ENCODE data around the gene CD47.
A peak's percentile ranks its signal among the peaks of the same experiment; 100 is the strongest.

CD47 gene

DNA sequence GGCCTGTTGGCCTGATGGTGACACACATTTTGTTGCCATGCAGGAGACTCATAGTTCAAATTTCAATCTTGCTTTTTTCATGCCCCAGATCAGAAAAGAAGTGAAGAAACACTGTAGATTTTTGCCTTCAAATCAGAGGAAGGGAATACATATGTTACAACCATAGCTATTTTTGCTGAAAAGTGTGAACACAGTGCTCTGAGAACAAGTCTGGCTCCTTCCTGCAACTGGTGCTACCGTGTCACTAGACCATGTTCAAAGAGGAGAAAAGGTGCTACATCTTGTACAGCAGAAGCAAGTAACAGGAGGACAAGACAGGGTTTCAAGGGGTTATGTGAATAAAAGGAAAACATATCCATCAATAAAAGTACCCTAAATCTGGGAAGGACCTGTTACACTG, 44.6 kb downstream of the CD47 start:
- no peak for DNase-seq

DNA sequence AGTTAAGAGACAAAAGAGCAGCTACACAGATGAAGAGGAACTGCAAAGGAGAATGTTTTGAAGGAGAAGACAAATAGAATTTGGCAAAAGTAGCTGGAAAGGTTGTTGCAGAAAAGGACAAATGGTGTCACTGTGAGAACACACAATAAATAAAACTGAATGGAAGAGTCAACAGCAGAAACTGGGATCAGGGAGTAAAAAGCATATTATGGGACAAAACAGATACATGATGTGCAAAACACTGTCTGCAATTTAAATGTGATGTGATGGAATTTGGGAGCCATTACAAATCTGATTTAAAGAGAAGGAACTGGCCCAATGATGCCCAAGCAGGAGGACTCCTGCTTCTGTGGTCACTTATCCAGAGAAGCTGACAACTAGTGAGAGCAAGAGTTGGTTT, 46.1 kb downstream of the CD47 start:
- DNase-seq: no peak

DNA sequence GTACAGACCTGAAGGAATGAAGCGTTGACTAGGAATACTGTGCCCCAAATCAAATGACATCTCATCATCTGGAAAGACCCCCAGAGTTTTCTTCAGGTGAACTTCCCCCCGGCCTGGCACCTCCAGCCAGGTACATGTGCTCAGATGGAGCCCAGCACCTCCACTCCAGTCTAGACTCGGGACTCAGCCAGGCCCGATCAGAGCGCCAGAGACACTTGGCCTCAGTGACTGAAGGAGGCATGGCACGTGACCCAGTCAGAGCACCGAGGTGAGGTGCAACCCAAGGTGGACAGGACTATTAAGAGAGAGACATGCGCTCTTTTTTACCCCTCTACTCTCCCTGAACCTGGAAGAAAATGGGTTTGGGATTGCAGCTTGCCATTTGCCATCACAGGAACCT, 48.5 kb downstream of the CD47 start:
- no peak for DNase-seq

DNA sequence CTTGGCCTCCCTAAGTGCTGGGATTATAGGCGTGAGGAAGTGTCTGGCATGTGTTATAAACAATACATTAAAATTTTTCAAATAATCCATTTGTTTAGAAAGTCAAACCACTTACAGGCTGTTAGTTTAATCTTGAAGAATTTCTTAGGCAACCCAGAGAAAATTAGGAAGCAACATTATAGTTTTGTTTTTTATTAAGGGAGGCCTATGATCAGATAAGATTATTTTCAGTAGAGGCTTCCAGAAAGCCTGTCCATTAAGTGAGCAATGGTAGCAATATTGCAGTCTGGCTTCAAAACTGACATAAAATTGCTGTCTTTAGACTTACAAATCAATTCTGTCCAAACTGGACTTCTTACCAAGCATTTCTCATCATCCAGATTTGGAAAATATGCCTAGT, 49.6 kb downstream of the CD47 start:
- no peak for DNase-seq

DNA sequence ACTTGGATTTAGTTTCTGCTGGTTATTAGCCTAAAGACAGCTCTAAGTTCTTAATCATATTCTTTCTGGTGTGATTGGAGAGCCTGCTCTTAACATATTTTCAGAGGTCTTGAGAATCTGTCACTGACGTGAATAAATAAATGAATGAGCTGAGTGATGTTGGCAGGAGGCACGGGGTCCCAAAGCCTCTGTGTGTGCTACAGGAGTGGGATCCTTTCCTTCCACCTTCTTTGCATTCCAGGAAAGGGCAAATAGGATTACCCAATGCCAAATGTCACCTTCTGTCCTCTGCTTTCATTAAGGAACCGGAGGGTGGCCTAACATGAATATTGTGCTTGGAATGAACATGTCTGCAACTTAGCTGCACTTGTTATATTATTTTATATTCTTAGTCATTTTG, 53.1 kb downstream of the CD47 start:
- DNase-seq: no peak

DNA sequence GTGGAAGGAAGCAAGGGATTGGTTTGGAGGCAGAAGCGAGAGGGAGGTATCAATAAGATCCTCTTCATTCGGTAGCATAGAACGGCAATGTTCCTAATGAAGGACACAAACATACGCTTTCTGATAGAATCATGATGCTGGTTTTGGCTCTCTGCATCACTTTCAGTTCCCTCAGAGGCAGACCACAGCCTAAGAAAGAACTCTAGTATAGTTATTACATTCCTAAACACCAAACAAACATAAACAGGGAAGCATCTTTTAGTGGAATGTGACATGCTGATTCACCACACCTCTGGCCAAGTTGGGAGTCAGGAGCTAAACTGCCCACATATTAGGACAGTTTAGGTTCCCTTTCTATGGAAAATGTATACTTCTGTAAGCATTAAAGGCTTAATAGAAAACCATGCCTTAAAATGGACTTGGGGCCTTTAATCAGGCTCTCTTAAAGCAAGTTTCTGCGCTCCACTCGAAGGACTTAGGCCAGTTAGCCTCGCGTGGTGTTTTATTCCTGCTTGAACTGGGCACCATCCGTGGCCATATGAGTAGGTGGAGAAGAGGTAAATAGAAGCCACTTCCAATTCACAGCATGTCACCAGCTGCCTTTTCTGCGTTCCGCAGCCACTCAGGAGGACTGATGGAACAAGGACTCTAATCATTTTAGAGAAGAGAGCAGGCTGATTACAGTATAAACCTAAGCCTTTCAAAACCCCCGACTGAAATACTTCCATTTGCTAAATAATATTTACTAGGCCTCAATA, 53.7 kb downstream of the CD47 start:
- peak; percentile 50 for DNase-seq

DNA sequence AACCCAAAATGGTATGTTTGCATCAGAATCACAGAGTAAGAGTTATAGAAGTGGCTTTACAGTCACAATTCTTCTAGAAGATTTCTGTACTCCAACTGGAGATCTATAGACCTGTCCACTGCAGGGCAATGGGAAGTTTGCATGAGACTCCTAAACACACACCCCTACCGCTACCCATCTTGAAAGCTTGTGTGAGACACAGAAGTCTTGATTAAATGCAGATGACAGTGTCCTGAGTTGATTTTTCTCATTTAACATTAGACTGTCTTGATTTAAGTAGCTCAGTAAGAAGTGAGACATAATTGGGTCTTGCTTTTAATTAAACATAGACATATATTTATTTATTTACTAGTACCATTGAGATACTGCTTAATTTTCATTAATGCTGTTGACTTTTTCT, 54.4 kb downstream of the CD47 start:
- no peak for DNase-seq

DNA sequence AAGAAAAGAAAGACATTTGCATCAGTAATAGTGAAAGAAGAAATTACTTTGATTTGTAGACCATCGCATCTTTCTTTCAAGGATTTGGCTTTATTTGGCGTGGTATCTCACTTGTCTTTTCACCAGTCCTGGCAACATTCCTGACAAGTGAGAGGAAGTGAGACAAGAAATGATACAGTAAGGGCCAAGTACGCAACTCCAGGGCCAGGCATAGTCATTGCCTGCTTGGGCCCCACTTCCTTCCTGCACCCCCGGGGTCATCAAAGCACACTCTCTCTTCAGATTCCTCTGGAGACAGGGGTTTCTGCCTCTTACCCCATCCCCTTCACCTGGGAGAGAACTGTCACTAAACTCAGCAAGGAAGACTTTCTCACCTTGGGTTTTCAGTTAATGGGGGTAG, 55.1 kb downstream of the CD47 start:
- DNase-seq: no peak

DNA sequence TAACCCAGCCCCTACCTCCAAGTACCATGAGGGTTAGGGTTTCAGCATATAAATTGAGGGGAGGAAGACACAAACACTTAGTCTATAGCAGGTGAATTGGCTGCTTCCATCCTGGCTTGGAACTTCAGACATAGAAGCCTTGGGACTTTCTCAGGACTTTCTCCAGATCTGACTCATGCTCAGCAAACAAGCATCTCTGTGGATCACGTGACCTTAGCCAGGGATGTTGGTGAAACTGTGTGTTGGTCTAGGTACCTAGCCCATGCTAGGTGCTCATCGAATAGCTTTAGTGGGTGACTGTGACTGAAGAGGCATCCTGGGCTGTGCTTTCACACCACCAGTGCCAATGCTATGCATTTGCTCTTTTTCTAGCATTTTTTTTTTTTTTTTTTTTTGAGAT, 58.9 kb downstream of the CD47 start:
- DNase-seq: peak; percentile 24

DNA sequence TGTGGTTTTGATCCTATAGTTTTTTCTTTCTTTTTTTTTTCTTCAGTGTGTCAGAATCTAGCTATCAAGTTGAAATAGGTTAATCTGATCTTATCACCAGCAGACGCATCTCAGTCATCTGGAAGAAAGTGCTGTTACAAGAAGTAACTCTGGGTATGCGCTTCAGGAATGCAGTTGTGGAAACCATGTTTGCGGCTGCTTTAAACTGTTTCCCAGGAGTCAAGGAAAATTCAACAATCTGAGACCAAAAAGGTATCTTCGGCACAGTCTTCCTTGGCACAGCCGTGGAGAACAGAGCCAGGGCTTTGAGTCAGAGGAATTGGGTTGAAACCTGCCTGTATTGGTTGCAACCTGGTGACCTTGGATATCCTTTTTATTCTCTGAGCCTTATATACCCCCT, 59.9 kb downstream of the CD47 start:
- no peak for DNase-seq

DNA sequence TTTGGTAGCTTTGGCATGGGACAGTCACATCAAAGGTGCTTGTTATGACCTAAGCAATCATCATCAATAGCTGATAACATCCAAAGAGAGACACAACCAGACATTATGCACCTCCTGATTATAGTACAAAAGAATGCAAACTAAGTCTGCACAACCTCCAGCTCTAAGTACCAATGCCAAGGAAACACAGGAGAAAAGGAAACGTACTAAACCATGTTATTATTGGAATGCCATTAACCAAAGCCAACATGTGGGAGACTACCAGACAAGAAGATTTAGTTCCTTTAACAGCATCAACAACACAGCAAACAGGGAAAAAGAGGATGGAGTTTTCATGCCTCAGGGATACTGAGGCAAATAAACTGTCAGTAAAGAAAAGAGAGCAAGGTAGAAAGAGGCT, 61.4 kb downstream of the CD47 start:
- no peak for DNase-seq

DNA sequence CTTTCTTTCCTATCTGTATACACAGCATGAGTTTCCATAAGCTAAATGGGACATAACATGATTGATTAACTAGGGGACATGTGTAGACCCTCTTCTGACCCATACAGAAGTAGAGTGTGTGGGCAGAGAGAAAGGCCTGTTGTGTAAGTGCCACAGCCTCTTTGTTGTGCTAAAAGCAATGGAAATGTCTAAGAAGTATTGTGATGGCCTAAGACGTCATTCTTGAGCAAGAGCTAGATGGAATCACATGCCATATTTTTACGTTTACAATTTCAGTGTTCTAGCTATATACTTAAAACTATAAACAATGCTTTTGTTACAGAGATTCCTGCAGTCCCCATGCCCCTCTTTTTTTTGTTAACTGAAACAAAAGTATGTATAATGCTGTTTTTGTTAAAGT, 61.9 kb downstream of the CD47 start:
- no peak for DNase-seq

DNA sequence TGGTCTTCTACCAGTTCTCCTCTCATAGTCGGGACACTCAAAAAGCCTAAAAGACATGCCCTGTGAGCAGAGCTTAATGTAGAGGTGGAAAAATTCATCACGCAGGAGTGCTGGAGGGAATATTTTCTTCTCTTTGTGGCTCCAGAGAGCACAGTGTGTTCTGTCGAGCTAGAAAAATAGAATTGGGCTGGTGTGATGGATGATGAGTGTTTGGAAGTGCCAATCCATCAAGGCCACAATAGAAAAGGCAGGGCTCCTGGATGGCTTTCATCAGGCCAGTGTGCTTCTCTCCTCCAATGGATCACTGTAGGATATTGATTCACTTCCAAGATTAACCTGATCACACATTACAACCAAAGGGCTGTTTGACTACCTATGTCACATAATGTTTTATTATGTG, 65.7 kb downstream of the CD47 start:
- no peak for DNase-seq

DNA sequence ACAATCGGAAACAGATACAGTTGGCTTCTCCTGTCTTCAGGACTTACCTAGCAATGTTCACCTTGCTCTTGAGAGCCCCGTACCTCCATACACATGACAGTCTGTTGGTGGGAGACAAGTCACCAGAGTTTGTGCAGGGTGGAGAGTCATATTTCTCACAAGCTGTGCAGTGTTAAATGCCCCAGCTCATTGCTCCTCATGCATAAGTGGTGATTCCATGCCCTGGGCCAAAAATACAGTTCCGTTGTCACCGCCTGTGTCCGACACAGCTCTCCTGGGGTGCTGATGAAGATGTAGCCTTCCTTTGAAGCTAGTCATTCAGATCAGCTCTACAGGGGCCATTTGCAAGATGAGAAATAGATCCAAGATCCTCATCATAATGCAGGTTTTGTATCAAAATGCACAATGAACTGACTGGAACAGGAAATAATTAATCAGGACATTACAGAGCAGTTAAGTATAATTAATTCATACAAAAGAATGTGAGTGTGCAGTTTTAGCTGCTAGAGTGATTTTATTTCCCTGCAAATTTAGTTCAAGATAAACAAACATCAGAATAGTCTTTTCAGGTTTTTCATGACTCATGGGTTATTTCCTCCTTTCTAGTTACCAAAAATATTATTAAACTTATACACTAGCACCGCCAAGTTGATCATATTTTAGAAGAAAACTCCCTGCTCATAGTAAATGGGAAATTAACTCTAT, 66.5 kb downstream of the CD47 start:
- peak; percentile 28 for DNase-seq

DNA sequence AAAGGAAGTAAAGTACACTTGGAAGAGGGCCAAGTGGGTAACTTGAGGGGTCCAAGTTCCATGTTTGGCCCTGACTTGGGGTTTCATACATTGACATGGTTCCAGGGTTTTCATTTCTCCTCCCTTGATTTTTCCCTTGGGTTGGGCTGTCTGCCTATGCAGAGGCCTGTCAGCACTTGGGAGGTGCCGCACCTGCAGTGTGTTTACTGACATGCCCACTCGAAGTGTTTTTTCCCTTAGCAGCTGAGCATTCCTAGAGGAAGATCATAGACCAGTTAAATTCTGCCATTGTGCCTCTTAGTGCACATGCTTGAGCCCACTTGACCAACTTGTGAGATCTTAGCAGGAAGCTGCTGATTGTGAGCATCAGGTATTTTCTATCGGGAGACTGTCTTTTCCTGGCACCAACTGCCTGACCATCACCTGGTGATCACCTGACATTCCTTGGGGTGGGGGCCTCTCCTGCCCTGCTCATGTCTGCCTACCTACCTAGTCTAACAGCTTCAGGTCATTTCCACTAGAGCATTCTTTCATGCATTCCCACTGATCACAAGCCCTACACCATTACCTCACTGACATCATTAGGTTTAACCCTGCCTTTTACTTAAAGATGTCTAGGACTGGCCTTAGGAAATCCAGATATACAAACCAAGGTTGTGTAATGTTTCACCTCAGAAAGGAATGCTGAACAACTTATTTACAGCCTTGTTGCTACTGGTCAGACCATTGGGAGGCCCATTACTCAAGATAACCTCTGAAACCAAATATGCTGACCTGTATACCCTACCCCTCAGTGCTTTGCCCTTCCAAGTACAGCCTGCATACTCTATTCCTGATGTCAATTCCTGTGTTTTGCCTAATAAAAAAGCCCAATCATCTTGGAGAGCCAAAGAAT, 68.3 kb downstream of the CD47 start:
- DNase-seq: no peak

DNA sequence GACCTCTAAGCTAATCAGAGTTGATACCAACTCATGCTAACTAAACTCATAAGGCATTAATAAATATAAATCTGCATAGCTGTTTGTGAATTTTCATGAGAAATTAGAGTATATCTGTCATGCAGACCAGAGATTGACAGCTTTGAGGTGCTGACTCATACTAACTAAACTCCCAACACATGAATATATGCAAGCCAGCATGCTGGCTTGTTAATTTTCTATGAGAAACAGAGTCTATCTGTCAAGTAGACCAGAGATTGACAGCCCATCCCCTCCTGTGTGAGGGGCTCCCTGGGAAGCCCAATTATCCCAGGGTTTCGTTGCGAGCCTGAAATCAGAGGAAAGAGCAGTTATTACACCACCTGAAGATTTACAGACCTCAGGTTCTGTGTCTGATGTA, 69.3 kb downstream of the CD47 start:
- DNase-seq: no peak

DNA sequence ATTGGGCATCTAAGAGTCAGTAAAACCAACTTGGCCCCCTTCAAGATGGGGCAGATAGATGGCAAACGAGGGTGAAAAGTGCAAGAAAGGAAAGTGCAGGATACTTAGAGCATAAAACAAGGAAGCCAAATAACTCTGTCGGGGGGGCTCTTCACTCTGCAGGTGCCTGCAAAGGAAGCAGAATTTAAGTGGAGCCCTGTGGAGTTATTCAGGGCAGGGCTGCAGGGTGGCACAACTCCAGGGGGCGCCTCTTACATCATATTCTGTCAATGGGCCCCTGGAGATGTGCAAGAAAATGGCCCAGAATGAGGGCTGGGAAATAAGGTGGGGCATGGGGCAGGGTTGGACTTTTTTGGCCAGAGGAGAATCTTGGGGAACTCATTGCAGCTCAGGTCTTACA, 69.7 kb downstream of the CD47 start:
- no peak for DNase-seq

DNA sequence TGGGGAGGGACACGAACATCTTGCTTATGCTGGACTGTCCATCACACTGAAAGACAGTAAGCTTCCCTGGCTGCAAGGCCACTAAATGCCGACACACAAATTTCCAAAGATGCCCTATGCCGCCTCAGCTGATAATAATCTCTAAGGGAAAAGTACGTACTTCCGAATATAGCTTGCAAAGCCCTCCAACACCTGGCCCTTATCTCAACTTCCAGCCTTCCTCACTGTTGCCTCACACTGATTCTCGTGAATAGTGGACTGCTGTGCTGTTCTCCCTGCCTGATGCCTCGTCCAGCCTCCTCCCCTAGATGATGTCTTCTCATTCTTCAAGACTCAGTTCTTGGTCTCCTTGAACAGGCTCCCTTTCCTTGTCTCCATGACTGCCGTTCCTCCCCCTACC, 72.3 kb downstream of the CD47 start:
- DNase-seq: no peak

DNA sequence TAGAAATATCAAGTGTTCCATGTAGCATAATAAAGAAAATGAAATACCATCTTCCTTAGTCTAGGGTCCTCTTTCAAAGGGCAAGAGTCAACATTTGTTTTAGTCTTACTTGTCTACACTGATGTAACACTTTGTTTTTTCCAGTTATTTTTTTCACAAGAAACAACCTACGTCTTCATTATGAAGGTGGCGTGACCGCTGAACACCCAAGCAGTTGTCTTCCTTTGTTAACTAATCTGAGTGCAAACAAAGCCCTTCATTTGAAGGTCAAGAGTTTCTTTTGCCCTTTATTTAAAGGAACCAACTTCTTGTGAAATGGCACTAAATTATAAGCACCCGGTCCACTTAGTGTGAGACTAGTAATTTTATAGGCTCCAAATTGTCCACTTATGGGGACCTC, 73.2 kb downstream of the CD47 start:
- no peak for DNase-seq

DNA sequence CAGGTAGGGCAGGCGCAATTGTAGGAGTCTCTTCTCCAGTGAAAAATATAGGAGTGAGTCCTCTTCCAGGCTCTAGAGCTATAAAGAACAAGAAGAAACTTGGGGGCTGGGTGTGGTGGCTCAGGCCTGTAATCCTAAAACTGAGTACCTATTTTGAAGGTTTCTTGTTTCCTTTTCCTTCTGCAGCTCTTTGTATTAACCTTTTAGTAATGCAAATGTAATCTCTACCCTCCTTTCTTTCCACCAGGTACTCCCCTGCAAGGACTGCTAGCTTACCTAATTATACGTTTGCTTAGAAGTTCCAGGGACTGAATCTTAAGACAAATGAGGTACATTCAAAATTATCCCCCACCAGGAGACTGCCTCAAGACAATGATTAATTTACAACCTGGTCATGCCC, 75.9 kb downstream of the CD47 start:
- no peak for DNase-seq

DNA sequence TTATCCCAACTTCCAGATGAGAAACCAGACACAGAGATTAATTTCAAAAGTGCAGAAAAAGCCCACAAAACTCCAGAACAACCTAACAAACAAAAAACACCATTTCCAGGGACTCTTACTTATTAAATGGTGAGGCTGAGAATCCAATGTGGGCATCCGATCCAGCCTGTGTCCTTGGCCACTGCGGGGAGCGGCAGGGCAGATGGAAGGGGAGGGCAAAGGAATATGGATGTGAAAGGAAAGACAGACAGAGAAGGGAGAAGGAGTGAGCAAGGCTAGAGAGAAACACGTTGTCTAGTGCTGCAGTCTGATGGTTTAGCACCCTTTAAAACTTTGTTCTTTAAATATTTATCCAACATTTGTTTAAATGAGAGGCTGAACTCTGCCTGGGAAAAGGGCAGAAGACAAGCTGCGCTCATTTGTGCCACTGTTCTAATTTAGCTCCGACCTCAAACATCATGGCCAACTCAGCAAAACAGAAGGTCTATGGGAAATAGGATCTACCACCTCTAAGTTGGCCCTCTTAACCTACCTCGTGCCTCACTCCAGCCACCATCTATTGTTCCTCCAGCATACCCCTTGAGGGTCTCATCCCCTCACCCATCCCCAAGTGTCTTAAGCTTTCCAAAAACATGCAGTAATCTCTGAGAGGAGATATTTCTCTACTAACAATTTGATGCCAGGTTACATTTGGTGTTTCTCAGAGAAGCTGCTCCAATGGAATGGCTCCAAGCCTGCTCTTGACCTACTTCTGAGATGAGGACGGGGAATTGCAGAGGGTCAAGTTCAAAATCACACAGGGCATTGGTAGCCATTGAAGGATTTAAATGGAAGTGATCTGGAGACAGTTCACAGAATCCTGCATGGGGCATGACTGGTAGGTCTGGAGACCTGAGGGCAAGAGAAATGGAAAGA, 77.4 kb downstream of the CD47 start:
- DNase-seq: no peak

DNA sequence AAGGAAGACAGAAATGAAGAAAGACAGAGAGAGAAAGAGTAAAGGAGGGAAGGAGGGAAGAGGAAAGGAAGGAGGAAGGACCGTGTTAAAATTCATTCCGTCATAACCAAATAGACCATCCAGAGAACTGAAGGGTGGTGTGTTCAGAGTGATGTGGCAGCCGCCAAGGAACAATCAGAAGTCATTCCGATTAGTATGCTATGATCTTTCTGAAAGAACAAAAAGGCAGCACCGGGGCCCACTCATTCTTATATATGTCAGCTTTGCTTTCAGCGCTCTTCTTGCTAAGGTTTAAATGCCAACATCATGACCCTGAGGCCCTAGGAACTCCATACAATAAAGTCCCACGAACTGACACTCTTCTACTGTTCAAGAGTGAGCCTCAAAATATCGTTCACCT, 78.5 kb downstream of the CD47 start:
- DNase-seq: no peak

DNA sequence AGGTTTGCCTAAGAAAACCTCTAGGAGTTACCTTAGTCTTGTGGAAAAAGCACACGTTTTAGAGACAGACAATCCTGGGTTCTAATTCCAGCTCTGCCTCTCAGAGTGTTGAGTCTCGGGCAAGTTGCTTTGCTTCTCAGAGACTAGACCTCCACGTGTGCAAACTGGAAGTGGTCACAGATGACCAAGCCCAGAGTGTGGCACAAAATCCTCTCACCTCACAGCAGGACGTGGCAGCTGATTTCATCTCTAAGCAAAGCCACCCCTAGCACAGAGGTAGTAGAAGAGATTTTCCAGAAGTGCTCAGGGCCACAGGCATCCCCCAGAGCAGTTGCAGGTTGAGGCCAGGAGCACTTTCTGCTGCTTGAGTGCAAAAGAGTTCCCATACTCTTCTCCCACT, 79.2 kb downstream of the CD47 start:
- no peak for DNase-seq
